ENCODE results near the gene DPM3.

DPM3 gene

GRCh38 chr1:155184835-155185782 lies 44.8 kb upstream of the DPM3 start:
- Histone ChIP-seq H3K36me3 (ENCODE audit: insufficient read depth, low read length) (no peaks in the 10 kb centered on the region), H3K4me3 (no peak overlapping the region), H3K9ac (ENCODE audit: insufficient read length) (no peak overlapping the region), H3K9me3 (ENCODE audit: low read depth, low read length) (no peaks in the 10 kb centered on the region), H3K27ac (no peak overlapping the region)
- DNase-seq (ENCODE audit: low read depth, low spot score): no peak
- no peak for TF ChIP-seq EZH2 (IDR thresholded peaks at IDR 0.05)
- TF ChIP-seq POLR2AphosphoS5 (IDR thresholded peaks at IDR 0.05; ENCODE audit: borderline replicate concordance, low read depth, low read length): no peak
- TF ChIP-seq FOXP2 (optimal IDR thresholded peaks at IDR 0.05; ENCODE audit: control extremely low read depth, extremely low read length, insufficient read depth): no peak

GRCh38 chr1:155184351-155184811 lies 44.0 kb upstream of the DPM3 start:
- H3K9ac ChIP-seq (ENCODE audit: insufficient read length): no peak overlapping the region
- no peaks in the 10 kb centered on the region for H3K9me3 ChIP-seq (ENCODE audit: low read depth, low read length)
- no peak for DNase-seq (ENCODE audit: low read depth, low spot score)
- H3K36me3 ChIP-seq (ENCODE audit: insufficient read depth, low read length): peaks cover 5% of the 10 kb centered on the region; the same call in 1 of the 2 replicates
- TF ChIP-seq FOXP2 (optimal IDR thresholded peaks at IDR 0.05; ENCODE audit: control extremely low read depth, extremely low read length, insufficient read depth) (no peak), POLR2AphosphoS5 (IDR thresholded peaks at IDR 0.05; ENCODE audit: borderline replicate concordance, low read depth, low read length) (no peak), EZH2 (IDR thresholded peaks at IDR 0.05) (no peak)
- no peak overlapping the region for H3K27ac ChIP-seq
- no peak overlapping the region for H3K4me3 ChIP-seq

- TF ChIP-seq FOXP2 (optimal IDR thresholded peaks at IDR 0.05; ENCODE audit: control extremely low read depth, extremely low read length, insufficient read depth) (no peak), EZH2 (IDR thresholded peaks at IDR 0.05) (no peak), POLR2AphosphoS5 (IDR thresholded peaks at IDR 0.05; ENCODE audit: borderline replicate concordance, low read depth, low read length) (no peak)
- no peak overlapping the region for H3K4me3 ChIP-seq
- DNase-seq (ENCODE audit: low read depth, low spot score): no peak
- no peaks in the 10 kb centered on the region for H3K9me3 ChIP-seq (ENCODE audit: low read depth, low read length)
- H3K36me3 ChIP-seq (ENCODE audit: insufficient read depth, low read length): peaks cover 6% of the 10 kb centered on the region; the same call in 1 of the 2 replicates
- no peak overlapping the region for H3K9ac ChIP-seq (ENCODE audit: insufficient read length)
- H3K27ac ChIP-seq: no peak overlapping the region
Measured at GRCh38 chr1:155183775-155184221, 43.5 kb upstream of the DPM3 start.

- TF ChIP-seq FOXP2 (optimal IDR thresholded peaks at IDR 0.05; ENCODE audit: control extremely low read depth, extremely low read length, insufficient read depth): no peak
- no peak for TF ChIP-seq EZH2 (IDR thresholded peaks at IDR 0.05)
- TF ChIP-seq POLR2AphosphoS5 (IDR thresholded peaks at IDR 0.05; ENCODE audit: borderline replicate concordance, low read depth, low read length): no peak
- Histone ChIP-seq H3K27ac (no peak overlapping the region), H3K36me3 (ENCODE audit: insufficient read depth, low read length) (peaks cover 10% of the 10 kb centered on the region; the same call in 1 of the 2 replicates), H3K4me3 (no peak overlapping the region), H3K9ac (ENCODE audit: insufficient read length) (no peak overlapping the region), H3K9me3 (ENCODE audit: low read depth, low read length) (no peaks in the 10 kb centered on the region)
- DNase-seq (ENCODE audit: low read depth, low spot score): no peak
Measured at GRCh38 chr1:155182052-155182550, 41.8 kb upstream of the DPM3 start.

- DNase-seq (ENCODE audit: low read depth, low spot score): no peak
- H3K9ac ChIP-seq (ENCODE audit: insufficient read length): no peak overlapping the region
- H3K4me3 ChIP-seq: no peak overlapping the region
- H3K9me3 ChIP-seq (ENCODE audit: low read depth, low read length): no peaks in the 10 kb centered on the region
- H3K36me3 ChIP-seq (ENCODE audit: insufficient read depth, low read length): peaks cover 14% of the 10 kb centered on the region; the same call in 1 of the 2 replicates
- no peak overlapping the region for H3K27ac ChIP-seq
- TF ChIP-seq FOXP2 (optimal IDR thresholded peaks at IDR 0.05; ENCODE audit: control extremely low read depth, extremely low read length, insufficient read depth) (no peak), POLR2AphosphoS5 (IDR thresholded peaks at IDR 0.05; ENCODE audit: borderline replicate concordance, low read depth, low read length) (no peak), EZH2 (IDR thresholded peaks at IDR 0.05) (no peak)
Measured at GRCh38 chr1:155181371-155182051, 41.2 kb upstream of the DPM3 start.

- Histone ChIP-seq H3K9ac (ENCODE audit: insufficient read length) (no peak overlapping the region), H3K4me3 (no peak overlapping the region), H3K27ac (no peak overlapping the region), H3K9me3 (ENCODE audit: low read depth, low read length) (no peaks in the 10 kb centered on the region), H3K36me3 (ENCODE audit: insufficient read depth, low read length) (peaks cover 14% of the 10 kb centered on the region; the same call in 1 of the 2 replicates)
- TF ChIP-seq EZH2 (IDR thresholded peaks at IDR 0.05) (no peak), FOXP2 (optimal IDR thresholded peaks at IDR 0.05; ENCODE audit: control extremely low read depth, extremely low read length, insufficient read depth) (no peak), POLR2AphosphoS5 (IDR thresholded peaks at IDR 0.05; ENCODE audit: borderline replicate concordance, low read depth, low read length) (no peak)
- DNase-seq (ENCODE audit: low read depth, low spot score): no peak
Measured at GRCh38 chr1:155179112-155180031, 39.0 kb upstream of the DPM3 start.

GRCh38 chr1:155178441-155179111 lies 38.2 kb upstream of the DPM3 start:
- TF ChIP-seq POLR2AphosphoS5 (IDR thresholded peaks at IDR 0.05; ENCODE audit: borderline replicate concordance, low read depth, low read length) (no peak), FOXP2 (optimal IDR thresholded peaks at IDR 0.05; ENCODE audit: control extremely low read depth, extremely low read length, insufficient read depth) (no peak), EZH2 (IDR thresholded peaks at IDR 0.05) (no peak)
- Histone ChIP-seq H3K9ac (ENCODE audit: insufficient read length) (no peak overlapping the region), H3K9me3 (ENCODE audit: low read depth, low read length) (no peaks in the 10 kb centered on the region), H3K36me3 (ENCODE audit: insufficient read depth, low read length) (peaks cover 14% of the 10 kb centered on the region; the same call in 1 of the 2 replicates), H3K27ac (no peak overlapping the region), H3K4me3 (no peak overlapping the region)
- no peak for DNase-seq (ENCODE audit: low read depth, low spot score)
